ENCODE measurements around the gene WDTC1.

DNA sequence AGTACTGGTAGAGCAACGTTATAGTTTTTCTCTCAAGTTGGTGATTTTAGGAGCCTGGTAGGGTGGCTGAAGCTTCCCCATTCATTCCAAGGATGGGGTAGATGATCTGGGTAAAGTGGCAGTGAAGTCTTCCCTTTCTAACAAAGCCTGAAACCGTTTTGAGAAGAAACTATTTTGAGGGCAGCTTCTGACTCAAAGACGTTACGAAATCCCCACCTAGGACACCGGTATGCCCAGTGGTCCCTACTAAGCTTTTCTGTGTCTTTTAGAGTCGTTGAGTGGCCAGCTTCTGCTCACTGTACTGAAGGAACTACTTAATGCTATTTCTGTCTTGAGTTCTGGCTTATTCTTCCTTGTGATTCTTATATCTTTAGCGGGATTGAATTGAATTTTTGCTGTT is 1.4 kb downstream of the WDTC1 start:
- TF ChIP-seq, protein P1, sequence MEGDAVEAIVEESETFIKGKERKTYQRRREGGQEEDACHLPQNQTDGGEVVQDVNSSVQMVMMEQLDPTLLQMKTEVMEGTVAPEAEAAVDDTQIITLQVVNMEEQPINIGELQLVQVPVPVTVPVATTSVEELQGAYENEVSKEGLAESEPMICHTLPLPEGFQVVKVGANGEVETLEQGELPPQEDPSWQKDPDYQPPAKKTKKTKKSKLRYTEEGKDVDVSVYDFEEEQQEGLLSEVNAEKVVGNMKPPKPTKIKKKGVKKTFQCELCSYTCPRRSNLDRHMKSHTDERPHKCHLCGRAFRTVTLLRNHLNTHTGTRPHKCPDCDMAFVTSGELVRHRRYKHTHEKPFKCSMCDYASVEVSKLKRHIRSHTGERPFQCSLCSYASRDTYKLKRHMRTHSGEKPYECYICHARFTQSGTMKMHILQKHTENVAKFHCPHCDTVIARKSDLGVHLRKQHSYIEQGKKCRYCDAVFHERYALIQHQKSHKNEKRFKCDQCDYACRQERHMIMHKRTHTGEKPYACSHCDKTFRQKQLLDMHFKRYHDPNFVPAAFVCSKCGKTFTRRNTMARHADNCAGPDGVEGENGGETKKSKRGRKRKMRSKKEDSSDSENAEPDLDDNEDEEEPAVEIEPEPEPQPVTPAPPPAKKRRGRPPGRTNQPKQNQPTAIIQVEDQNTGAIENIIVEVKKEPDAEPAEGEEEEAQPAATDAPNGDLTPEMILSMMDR (IDR thresholded peaks at IDR 0.05) = no peak
- TF ChIP-seq POLR2A (IDR thresholded peaks at IDR 0.05) = no peak
